HCEC 1CT (cell line): ENCODE data around the gene NT5E.
"Not testable (repeated sequence)": the region's sequence is repeated elsewhere in the genome, so short reads cannot be mapped to it uniquely, and the experiment has no call there.

Experiments
- DNase-seq: peaks from one replicate; pipeline ENCODE4 v3.0.0-alpha.2; 2017

Gene NT5E

GRCh38 chr6:85494547-85495536, 45.0 kb downstream of the NT5E start:
- peak; percentile 56 for DNase-seq

- DNase-seq = no peak
These were observed 46.2 kb downstream of the NT5E start for GRCh38 chr6:85496009-85496579.

- DNase-seq = no peak
These were observed 47.0 kb downstream of the NT5E start for GRCh38 chr6:85496856-85497255.

GRCh38 chr6:85498596-85499258, 48.8 kb downstream of the NT5E start:
- DNase-seq = no peak

GRCh38 chr6:85506441-85507093, 56.7 kb downstream of the NT5E start:
- no peak for DNase-seq

- DNase-seq = peak; percentile 16
These were observed 66.3 kb downstream of the NT5E start for GRCh38 chr6:85516168-85516567.

- not testable (repeated sequence) for DNase-seq
These were observed 74.4 kb downstream of the NT5E start for GRCh38 chr6:85524281-85524680.

- DNase-seq = peak; percentile 32
These were observed 87.2 kb downstream of the NT5E start for GRCh38 chr6:85537055-85537494.

GRCh38 chr6:85544776-85545175, 94.9 kb downstream of the NT5E start:
- peak; percentile 44 for DNase-seq
